ENCODE measurements around the gene GEMIN5.
"Not testable (repeated sequence)": the region's sequence is repeated elsewhere in the genome, so short reads cannot be mapped to it uniquely, and the experiment has no call there.

GEMIN5 gene

GRCh38 chr5:154940772-154941620 lies 3.0 kb upstream of the GEMIN5 start, which contains the start of gene MRPL22:
Gene MRPL22, plus strand, starts transcription at chr5:154941073. Its CDS starts 38 bp downstream, at chr5:154941111.
- DNase-seq = peak; percentile 91

GRCh38 chr5:154940375-154940771 lies 2.4 kb upstream of the GEMIN5 start:
- no peak for DNase-seq

DNA sequence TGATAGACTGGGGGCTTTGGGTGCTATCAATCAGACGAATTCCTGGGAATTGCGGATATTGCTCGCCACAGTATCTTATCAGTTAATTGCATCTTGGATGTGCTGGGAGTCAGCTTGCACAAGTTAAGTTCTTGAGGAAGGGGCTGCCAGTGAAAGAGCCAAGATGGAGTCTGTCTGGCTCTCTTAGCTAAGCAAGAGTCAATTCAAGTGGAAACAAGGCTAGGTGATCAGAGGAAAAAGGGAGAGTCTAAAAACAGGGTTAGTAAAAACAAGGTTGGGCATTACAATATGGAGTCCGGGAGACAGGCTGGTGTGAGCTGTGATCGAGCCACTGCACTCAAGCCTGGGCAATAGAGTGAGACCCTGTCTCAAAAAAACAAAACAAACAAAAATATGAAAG lies 1.4 kb upstream of the GEMIN5 start:
- not testable (repeated sequence) for DNase-seq

- DNase-seq = no peak
Observed at GRCh38 chr5:154937186-154937717, 759 bp downstream of the GEMIN5 start.

DNA sequence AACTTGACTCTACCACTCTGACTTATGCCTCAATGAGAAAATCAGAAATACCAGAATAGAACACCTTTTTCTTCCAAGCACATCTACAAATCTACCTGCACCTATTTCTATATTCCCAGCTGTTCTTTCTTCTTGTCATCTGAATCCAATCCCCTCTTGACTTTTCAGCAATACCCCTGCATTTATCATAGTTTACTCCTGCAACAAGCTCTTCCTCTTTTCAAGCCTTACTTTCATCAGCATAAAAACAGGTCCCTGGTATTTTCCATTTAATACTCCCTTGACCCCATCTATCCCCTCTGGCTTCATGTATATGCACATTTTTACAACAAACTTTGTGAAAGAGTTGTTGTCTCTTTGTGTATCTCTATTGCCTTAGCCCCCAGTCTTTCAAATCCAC lies 3.1 kb downstream of the GEMIN5 start:
- DNase-seq = no peak

DNA sequence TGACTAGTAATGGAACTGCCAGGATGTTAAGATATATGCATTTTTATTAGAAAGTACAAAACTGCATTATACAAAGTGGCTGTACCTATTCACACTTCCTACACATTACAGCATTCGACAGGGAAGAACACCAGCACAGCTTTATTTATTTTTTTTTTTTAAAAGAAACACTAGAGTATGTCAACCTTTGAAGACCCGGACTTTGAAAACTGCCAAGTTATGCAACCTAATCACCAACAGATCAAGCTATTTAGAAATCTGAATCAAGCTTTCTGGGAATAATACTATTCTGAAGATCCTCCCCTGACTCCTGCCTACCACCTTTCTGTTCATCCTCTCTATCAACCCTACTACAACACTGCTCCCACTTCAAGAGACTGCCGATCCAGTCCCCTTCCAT lies 4.5 kb downstream of the GEMIN5 start:
- no peak for DNase-seq

GRCh38 chr5:154923441-154924430 lies 14.3 kb downstream of the GEMIN5 start:
- no peak for DNase-seq

DNA sequence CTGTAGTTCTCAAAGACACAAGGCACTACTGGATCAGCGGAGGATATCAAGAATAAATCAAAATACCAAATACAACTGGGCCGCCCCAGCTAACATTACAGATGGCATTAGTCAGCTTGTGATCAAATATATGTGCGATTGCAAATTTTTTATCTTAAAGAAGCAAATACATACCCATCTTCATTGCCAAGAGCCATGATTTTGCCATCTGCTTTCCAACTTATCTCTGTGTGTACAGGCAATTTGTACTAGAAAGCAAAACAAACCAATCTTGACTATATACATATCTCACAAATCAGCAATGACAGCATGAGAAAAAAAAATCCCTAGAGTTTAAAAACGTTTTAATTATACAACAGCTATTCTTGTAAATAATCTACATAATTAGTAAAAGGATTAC lies 20.3 kb downstream of the GEMIN5 start:
- DNase-seq = no peak

GRCh38 chr5:154916874-154917273 lies 21.1 kb downstream of the GEMIN5 start:
- DNase-seq = no peak

DNA sequence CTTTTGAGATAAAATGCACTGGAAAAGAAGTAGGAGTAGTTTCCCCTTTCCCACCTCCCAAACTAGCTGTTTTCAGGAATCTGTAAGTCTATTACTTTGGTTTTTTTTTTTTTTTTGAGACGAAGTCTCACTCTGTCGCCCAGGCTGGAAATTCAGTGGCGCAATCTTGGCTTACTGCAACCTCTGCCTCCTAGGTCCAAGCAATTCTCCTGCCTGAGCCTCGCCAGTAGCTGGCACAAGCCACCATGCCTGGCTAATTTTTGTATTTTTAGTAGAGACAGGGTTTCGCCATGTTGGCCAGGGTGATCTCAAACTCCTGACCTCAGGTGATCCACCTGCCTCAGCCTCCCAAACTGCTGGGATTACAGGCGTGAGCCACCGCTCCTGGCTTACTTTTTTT lies 32.4 kb downstream of the GEMIN5 start:
- not testable (repeated sequence) for DNase-seq

GRCh38 chr5:154901913-154902312 lies 36.1 kb downstream of the GEMIN5 start:
- DNase-seq = no peak

- no peak for DNase-seq
Observed at GRCh38 chr5:154901276-154901675, 36.7 kb downstream of the GEMIN5 start.

DNA sequence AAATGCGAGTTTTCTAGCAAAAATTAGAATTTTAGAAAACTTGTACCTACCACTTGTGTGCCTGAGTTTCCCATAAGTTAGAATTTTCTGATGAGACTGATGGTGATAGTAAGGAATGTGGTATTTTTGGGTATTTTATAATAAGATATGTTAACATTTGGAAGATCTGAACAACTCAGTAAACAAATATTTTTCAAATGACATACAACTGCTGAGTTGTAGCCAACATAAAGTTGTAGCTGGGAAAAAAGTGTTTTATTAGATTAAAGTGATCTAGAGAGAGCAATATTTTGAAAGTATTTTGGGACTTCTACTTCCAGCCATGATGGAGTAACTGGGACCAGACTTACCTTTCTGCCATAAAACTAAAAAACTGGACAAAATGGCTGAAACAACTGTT lies 37.9 kb downstream of the GEMIN5 start:
- no peak for DNase-seq

DNA sequence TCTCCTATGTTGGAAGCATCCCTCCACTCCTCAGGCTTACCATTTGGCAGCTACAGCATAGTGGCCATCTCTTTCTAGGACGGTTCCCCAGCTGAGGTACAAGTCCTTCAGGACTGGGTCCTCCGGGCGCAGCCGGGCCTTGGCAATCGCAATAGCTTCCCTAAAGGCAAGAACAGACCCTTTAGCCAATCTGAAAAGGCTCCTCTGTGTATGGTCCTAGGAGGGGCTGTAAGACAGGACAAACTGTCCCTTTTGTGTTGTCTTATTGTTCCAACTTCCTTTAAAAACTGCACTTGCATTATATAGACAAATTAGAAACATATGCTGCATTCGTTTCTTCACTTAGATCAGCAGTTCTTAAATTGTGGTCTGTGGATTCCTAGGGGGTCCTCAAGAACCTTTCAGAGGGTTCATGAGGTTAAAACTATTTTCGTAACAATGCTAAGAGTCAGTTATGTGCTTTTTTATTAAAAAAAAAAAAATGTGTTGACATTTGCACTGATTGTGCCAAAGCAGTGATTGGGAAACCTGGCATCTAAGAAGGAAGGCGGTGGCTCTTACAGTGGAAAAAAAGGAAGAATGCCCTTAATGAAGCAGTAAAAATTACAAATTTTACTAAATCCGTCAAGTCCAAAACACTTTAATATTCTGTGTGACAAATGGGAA lies 38.7 kb downstream of the GEMIN5 start:
- DNase-seq = no peak

DNA sequence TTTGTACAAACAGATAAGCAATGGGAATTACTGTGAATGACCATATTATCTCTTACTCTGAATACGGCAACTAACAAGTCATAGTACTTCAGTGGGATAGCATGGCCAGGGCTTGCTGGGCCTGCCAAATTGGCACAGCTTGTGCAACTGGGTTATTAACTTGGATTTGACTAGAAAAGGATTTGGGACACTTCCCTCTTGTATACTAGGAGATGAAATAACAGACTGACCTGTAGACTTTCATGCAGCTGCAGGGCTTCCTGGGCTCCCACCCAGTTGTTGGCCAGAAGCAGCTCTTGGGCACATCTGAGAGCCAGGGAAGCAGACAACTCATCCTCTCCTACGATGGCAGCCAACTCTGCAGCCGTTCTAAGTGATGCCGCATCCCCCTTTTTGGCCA lies 39.8 kb downstream of the GEMIN5 start:
- DNase-seq = no peak

DNA sequence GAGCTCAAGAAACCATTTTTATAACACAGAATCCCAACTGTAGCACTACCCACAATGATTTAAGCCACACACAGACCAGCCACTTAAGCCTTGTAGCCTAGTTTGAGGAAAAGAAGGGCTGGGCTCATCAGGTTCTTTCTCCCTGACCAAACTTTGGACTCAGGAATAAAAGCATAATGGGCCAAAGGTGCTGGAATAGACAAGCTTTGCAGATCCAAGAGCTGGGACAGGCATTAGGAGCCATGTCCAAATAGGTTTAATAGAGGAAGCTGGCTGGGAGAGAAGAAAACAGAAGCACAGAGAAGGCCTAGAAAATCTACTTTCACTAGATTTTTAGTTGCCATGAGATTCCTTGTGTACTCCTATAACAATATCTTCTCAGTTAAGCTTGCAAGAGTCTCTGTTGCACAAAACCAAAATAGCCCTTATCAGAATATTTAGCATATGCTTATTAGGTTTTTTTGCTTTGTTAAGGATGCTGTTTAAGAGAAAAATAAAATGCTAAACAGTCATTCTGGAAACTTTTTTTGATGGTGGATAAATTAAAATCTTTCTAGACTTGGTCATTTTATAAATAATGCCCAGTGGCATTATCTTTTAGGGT lies 41.3 kb downstream of the GEMIN5 start:
- no peak for DNase-seq

- DNase-seq = no peak
Observed at GRCh38 chr5:154895606-154896561, 42.1 kb downstream of the GEMIN5 start.

GRCh38 chr5:154893381-154893780 lies 44.6 kb downstream of the GEMIN5 start:
- DNase-seq = no peak

DNA sequence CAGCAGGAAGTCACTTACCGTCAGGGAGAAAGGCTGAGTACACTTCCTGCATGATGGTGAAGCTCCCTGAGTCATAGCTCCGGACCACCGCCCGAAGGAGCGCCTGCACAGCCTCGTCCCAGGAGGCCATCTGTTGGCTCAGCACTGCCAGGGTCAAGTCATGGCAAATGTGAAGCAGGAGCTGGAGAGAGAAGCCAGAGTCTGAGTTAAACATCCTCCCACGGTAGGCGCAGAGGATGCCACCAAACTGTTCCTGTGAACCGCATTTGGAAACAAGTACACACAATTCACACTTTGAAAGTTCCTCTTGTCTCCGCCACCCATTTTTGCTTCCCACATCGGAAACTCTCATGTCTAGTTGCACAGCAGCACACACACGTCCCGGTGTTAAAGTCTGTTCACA lies 45.6 kb downstream of the GEMIN5 start:
- no peak for DNase-seq

DNA sequence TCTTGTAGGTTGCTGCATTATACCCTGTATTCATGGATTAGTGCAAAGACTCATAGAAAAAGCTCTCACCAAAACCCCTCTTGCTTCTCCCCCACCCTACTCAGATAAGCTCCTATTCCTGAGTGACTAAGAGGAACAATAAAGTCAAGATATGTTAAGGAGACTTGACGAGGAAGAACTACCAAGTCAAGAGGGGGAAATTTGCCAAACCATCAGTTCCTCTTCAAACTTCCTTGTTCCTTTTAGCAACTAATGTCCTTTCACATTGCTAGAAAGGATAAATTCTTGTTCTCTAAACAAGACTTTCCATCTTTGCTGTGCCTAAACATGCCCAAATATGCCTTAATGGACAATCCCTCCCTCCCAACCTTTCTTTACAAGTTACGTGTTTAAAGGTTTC lies 52.6 kb downstream of the GEMIN5 start:
- no peak for DNase-seq

GRCh38 chr5:154884424-154884823 lies 53.6 kb downstream of the GEMIN5 start:
- no peak for DNase-seq

Data from effector CD8-positive, alpha-beta T cell (primary cell).